HG02763 (cell line): ENCODE results near the gene MGST3.
"Not testable (repeated sequence)": the region's sequence is repeated elsewhere in the genome, so short reads cannot be mapped to it uniquely, and the experiment has no call there.

ENCODE experiments used
- ATAC-seq: cut with Tn5 transposase; IDR thresholded peaks from one replicate; pipeline ENCODE4 v1.9.1; 2021; ENCODE audit warnings: mild to moderate bottlenecking, moderate library complexity; ENCODE audit not compliant: unreplicated experiment

MGST3 gene

GRCh38 chr1:165628147-165628822 is 2.7 kb upstream of the MGST3 start:
- ATAC-seq = no peak

GRCh38 chr1:165629151-165629550 is 1.9 kb upstream of the MGST3 start:
- no peak for ATAC-seq

- ATAC-seq = no peak
These were observed 996 bp upstream of the MGST3 start for GRCh38 chr1:165629848-165630628.

GRCh38 chr1:165631342-165632151 is 513 bp downstream of the MGST3 start:
- peak; percentile 31 for ATAC-seq

GRCh38 chr1:165632152-165632469 is 1.1 kb downstream of the MGST3 start:
- no peak for ATAC-seq

- no peak for ATAC-seq
These were observed 1.5 kb downstream of the MGST3 start for GRCh38 chr1:165632491-165632890.

GRCh38 chr1:165633614-165634013 is 2.6 kb downstream of the MGST3 start:
- no peak for ATAC-seq

- ATAC-seq = no peak
These were observed 3.3 kb downstream of the MGST3 start for GRCh38 chr1:165634154-165634921.

GRCh38 chr1:165635329-165635728 is 4.3 kb downstream of the MGST3 start:
- ATAC-seq = no peak

GRCh38 chr1:165635823-165636222 is 4.8 kb downstream of the MGST3 start:
- ATAC-seq = no peak

GRCh38 chr1:165637427-165637826 is 6.4 kb downstream of the MGST3 start:
- no peak for ATAC-seq

GRCh38 chr1:165638211-165638610 is 7.2 kb downstream of the MGST3 start:
- not testable (repeated sequence) for ATAC-seq

GRCh38 chr1:165639821-165640623 is 9.0 kb downstream of the MGST3 start:
- no peak for ATAC-seq

- no peak for ATAC-seq
These were observed 10.4 kb downstream of the MGST3 start for GRCh38 chr1:165641231-165641987.

- ATAC-seq = no peak
These were observed 13.2 kb downstream of the MGST3 start for GRCh38 chr1:165644064-165644735.

GRCh38 chr1:165645654-165646366 is 14.8 kb downstream of the MGST3 start:
- ATAC-seq = no peak

GRCh38 chr1:165647517-165647916 is 16.5 kb downstream of the MGST3 start:
- no peak for ATAC-seq

- ATAC-seq = no peak
These were observed 16.9 kb downstream of the MGST3 start for GRCh38 chr1:165647970-165648369.
